Limb (tissue), 2 donors: ENCODE data around the gene PRR15.
"Not testable (repeated sequence)": the region's sequence is repeated elsewhere in the genome, so short reads cannot be mapped to it uniquely, and the experiment has no call there.

Source experiments
- DNase-seq, 2 donors: peaks; one replicate each; pipeline ENCODE4 v3.0.0-alpha.2; 2016; ENCODE audit errors: extremely low spot score in 2 of 2

The PRR15 gene

DNA sequence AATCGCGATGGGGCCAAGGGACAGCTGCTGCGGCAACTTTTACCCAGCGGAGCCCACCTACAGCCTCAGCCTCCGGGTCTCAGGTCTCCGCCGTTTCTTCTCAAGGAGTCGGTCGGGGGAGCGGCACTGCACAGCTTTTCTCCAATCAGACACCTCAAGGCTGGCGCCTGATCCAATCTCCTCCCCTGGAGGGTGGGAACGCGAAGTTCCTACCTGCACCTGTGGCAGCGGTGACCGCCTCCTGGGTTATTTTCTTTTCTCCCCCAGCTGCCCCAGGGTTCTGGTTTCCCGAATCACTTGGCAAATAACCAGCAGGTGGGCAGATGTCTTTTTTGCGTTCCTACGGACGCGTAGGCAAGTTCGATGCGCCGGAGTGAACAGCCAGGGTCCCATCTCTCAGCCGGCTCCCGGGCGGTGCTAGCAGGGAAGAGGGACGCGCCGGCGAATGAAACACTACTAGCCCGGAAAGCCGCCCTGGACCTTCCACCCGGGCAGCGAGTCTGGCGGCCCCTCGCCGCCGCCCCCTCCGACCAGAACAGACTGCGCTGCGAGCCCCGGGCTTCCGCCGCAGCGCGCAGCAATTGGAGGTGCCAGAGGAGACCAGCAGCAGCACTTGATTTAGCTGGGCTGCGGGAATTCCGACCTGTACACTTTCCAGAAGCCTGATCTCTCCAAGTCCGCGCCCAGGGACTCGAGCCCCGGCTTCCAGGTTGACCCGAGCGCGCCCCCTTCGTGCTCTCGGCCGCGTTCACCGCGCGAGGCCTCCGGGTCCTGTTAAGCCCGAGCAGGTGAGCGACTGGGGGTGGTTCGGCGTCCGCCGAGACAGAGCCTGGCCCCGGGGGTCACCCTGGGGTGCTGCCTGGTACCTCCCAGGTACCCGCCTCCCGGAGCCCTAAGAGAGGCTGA is at the start of gene PRR15:
PRR15 (plus strand) TSS at position 246 of the 906 bp plus-strand sequence. CDS start 2,495 bp downstream, outside the sequence.
- peak in 1 of 2 donors; percentile 56 for DNase-seq

DNA sequence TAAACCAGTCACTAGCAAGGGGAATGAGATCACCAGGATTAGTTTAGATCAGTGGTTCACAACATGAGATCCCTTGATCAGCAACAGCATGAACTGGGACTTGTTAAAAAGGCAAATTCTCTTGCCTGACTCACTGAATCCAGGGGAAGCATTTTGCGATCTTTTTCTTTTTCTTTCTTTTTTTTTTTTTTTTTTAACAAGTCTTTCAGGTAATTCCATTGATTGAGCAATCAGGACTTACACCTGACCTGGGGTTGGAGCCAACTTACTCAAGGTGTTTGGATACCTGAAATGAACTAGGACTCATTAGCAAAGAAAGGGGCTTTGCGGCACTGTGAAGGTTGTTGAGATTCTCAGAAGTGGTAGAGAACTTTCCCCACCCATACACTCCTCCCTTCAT is 47.1 kb upstream of the PRR15 start:
- no peak for DNase-seq

GRCh38 chr7:29518616-29519015 is 45.0 kb upstream of the PRR15 start:
- no peak for DNase-seq

DNA sequence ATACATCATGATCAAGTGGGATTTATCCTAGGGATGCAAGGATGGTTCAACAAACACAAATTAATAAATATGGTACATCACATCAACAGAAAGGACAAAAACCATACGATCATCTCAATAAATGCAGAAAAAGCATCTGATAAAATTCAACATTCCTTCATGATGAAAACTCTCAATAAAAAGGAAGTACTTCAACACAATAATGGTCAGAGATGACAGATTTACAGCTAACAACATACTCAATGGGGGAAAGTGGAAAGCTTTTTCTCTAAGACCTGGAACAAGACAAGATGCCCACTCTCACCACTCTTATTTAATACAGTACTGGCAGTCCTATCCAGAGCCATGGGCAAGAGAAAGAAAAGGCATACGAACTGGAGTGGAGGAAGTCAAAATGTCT is 39.9 kb upstream of the PRR15 start:
- no peak for DNase-seq

- DNase-seq, result no peak
These were observed 36.0 kb upstream of the PRR15 start for GRCh38 chr7:29527505-29528108.

GRCh38 chr7:29528526-29528925 is 35.1 kb upstream of the PRR15 start:
- DNase-seq, result not testable (repeated sequence)

GRCh38 chr7:29538389-29538788 is 25.2 kb upstream of the PRR15 start:
- no peak for DNase-seq

- DNase-seq, result no peak
These were observed 24.2 kb upstream of the PRR15 start for GRCh38 chr7:29539471-29539870.

DNA sequence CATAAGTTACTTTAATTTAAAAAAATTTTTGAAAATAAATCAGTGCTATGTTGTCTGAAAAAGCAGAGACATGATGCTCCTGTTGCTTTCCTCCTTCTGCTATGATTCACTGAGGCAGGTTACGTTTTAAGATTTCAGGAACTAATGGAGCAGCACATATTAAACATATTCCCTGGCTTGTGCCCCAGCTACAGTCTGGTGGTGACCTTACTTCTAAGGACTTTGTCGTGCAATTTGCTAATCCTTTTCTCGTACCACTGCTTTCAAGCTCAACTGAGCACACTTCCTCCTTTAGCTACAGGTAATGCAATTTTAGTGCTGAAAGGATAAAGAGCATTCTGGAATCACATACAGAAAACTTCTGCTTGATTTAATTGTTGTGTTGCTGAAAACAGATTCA is 16.2 kb upstream of the PRR15 start:
- no peak for DNase-seq

DNA sequence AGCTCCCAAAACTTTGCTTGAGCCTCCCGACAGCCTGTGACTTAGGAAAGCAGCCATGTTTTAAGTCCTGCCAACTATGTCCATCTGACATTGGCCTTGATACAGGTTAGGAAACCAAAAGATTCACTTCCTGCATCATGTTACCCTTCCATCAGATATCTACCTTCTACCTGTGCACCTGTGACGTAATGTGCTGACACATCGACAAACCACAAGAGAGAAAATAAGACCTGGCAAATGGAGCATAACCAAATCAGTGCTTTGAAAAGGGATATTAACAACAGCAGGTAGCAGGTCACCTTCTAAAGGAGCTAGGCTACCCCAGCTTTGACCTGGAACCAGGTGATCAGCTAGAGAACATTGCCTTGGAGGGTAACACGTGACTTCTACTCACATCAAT is 14.8 kb upstream of the PRR15 start:
- DNase-seq, result no peak

- no peak for DNase-seq
These were observed 11.2 kb upstream of the PRR15 start for GRCh38 chr7:29552392-29552791.

DNA sequence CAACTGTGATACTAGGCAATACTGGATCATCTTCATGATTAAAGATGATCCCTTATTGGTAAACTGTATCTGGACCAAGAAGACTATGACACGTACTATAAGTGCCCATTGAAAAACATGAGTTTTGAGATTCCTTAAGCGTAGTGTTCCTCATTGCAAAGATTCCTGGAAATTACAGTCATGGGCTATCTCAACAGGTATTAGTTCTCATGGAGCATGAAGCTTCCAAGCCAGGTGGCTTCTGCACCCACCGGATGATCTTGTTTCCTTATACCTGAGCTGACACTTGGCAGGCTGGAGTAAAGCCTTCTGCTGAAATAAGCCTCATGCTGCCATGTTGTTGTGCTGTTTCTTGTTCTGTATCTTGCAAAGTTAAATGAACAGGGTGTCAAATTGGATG is 8.6 kb upstream of the PRR15 start:
- no peak for DNase-seq

- no peak for DNase-seq
These were observed 7.0 kb upstream of the PRR15 start for GRCh38 chr7:29556405-29557195.

DNA sequence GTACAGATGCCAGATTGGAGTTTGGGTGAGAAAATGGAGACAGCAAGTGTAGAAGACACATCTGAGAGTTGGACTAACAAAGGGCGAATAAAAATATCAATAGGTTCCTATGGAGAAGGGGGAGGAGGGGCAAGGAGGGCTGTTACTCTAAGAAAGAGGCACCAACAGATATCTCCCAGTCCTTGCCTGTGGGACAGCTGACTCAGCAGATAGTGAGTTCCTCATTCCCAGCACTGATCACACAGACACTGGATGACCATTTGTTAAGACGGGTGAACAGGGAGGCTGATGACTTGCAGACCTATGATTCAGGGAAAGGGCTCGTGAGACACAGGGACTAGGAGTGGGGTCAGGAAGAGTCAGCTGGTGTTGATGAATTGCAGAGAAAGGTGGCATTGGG is 5.7 kb upstream of the PRR15 start:
- DNase-seq, result no peak

GRCh38 chr7:29561271-29561670 is 2.4 kb upstream of the PRR15 start:
- no peak for DNase-seq

- DNase-seq, result no peak
These were observed 1.3 kb upstream of the PRR15 start for GRCh38 chr7:29562307-29562706.

- DNase-seq, result peak in 1 of 2 donors; percentile 61
These were observed 1.0 kb downstream of the PRR15 start for GRCh38 chr7:29564496-29565223.

DNA sequence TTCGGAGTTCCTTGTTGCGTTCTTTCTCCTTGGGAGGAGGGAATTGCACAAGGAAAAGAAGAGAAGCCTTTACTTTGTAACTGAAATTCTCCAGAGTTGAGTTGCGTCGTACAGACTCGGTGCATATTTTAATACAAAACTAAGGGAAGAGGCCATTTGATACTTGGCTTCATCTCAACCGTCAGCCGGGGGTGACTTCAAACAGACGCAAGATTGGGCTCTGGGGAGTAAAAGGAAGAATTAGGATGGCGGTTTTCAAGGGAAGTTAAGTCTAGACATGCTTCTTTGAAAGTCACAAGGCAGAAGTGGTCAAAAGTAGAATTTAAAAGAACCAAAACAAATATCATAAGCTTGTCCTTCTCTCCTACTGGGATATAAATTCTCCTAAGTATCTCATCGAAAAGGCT is 1.6 kb downstream of the PRR15 start:
- DNase-seq, result no peak

DNA sequence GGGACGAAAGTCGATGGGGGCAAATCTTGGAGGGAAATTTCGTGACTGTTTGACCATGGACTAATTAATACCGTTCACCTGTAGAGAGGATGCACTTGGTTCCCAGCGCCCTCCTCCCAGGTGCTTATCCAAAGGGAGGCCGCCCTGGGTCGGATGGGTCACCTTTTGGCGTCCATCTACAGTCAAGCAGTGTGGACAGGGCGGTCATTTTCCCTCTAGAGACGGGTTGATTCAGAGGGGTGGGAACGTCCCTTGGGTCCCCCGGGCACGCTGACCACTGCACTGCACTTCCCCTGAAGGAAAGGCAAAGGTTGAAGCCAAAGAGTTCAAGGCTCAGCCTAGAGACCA is 2.0 kb downstream of the PRR15 start:
- peak in 1 of 2 donors; percentile 27 for DNase-seq

DNA sequence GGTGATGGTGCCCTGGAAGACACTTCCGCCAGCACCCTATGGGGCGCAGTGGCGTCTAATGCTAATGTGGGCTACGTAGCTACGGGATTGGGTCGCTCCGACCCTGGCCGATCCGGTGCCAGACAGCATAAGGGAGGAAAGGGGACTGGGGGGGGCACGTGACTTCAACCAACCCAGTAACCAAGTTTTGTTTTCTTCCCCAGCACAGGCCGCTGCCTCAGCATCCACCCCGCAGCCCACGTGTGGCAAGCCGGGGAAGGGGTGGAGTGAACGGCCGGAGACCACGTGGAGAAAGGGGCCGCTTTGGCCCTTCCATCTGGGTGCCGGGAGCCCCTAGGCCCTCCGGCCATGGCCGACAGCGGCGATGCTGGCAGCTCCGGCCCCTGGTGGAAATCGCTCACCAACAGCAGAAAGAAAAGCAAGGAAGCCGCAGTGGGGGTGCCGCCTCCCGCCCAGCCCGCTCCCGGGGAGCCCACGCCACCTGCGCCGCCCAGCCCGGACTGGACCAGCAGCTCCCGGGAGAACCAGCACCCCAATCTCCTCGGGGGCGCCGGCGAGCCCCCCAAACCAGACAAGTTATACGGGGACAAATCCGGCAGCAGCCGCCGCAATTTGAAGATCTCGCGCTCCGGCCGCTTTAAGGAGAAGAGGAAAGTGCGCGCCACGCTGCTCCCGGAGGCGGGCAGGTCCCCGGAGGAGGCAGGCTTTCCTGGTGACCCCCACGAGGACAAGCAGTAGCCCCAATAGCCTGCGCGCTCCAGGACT is 2.5 kb downstream of the PRR15 start:
- DNase-seq, result peak in 1 of 2 donors; percentile 56

DNA sequence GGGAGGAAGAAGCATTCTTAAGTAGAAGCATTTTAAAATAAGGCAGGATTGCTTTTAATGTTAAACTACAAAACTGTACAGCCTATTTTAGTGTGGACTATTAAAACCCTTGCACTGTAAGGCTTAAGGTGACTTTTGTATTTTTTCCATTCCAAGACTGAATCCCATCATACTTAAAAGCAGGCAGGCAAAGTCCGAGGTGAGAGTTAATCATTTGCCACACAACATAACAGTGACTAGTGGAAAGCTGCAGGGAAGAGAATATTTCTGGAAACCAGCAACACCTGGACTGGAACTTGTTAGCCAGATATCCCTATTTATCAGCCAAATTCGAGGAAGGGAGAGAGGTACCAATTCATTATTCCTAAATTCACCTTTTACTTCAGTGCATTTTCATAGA is 3.5 kb downstream of the PRR15 start:
- DNase-seq, result no peak
